NCI-H128 (cell line): Measurements from ENCODE around the gene POLR1H.

Source experiments
- DNase-seq: peaks from one replicate; lab custom pipeline; 2025; ENCODE audit not compliant: unreplicated experiment; lab: John Stamatoyannopoulos, UW

Gene POLR1H

GRCh38 chr6:30093951-30094661, 33.0 kb downstream of the POLR1H start:
- DNase-seq = no peak

- DNase-seq = no peak
Measured at GRCh38 chr6:30096829-30097228, 35.8 kb downstream of the POLR1H start.

- DNase-seq = no peak
Measured at GRCh38 chr6:30097902-30098768, 37.1 kb downstream of the POLR1H start.

GRCh38 chr6:30100154-30100553, 39.1 kb downstream of the POLR1H start:
- DNase-seq = no peak

GRCh38 chr6:30100585-30101443, 39.7 kb downstream of the POLR1H start:
- no peak for DNase-seq

GRCh38 chr6:30101444-30102413, 40.7 kb downstream of the POLR1H start:
- DNase-seq = peak; percentile 15

GRCh38 chr6:30102414-30102969, 41.4 kb downstream of the POLR1H start:
- DNase-seq = no peak

GRCh38 chr6:30102970-30103871, 42.2 kb downstream of the POLR1H start:
- peak; percentile 37 for DNase-seq

GRCh38 chr6:30103872-30104179, 42.8 kb downstream of the POLR1H start:
- DNase-seq = no peak

- DNase-seq = no peak
Measured at GRCh38 chr6:30104661-30105060, 43.6 kb downstream of the POLR1H start.

GRCh38 chr6:30111266-30111856, 50.3 kb downstream of the POLR1H start:
- no peak for DNase-seq

GRCh38 chr6:30112402-30112994, 51.4 kb downstream of the POLR1H start:
- DNase-seq = no peak

GRCh38 chr6:30113003-30113759, 52.1 kb downstream of the POLR1H start, which contains the start of gene TRIM31:
TRIM31 (minus strand) TSS chr6:30113090; CDS start chr6:30112805, 285 bp downstream.
- no peak for DNase-seq

GRCh38 chr6:30113841-30114240, 52.8 kb downstream of the POLR1H start:
- DNase-seq = no peak
